Measurements from ENCODE around the gene SUGCT. TPM values are rescaled to one million over a fixed set of nuclear protein-coding genes. Genes with fewer than 3 reads are reported as not detected.

SUGCT gene
- total RNA-seq, 2 experiments from 2014 or later, result 0.44 to 0.57 TPM

GRCh38 chr7:40804477-40805215 lies 669.8 kb downstream of the SUGCT start:
- no peak overlapping the region for H3K27ac Mint-ChIP-seq
- no peak overlapping the region for H3K4me3 Mint-ChIP-seq
- no peaks in the 10 kb centered on the region for H3K4me1 Mint-ChIP-seq
- DNase-seq (no peak), ATAC-seq (ENCODE audit: low read depth) (no peak)
- H3K36me3 Mint-ChIP-seq, result no peaks in the 10 kb centered on the region
- H3K27me3 Mint-ChIP-seq, result no peaks in the 10 kb centered on the region
- POLR2A ChIA-PET, result no interaction called here
- H3K9me3 Mint-ChIP-seq, result no peaks in the 10 kb centered on the region

GRCh38 chr7:40805361-40805760 lies 670.6 kb downstream of the SUGCT start:
- H3K27me3 Mint-ChIP-seq, result no peaks in the 10 kb centered on the region
- no peaks in the 10 kb centered on the region for H3K4me1 Mint-ChIP-seq
- ATAC-seq (ENCODE audit: low read depth) (no peak), DNase-seq (no peak)
- H3K4me3 Mint-ChIP-seq, result no peak overlapping the region
- H3K27ac Mint-ChIP-seq, result no peak overlapping the region
- POLR2A ChIA-PET, result no interaction called here
- no peaks in the 10 kb centered on the region for H3K9me3 Mint-ChIP-seq
- H3K36me3 Mint-ChIP-seq, result no peaks in the 10 kb centered on the region

- POLR2A ChIA-PET, result no interaction called here
- Mint-ChIP-seq H3K4me1 (no peaks in the 10 kb centered on the region), H3K36me3 (no peaks in the 10 kb centered on the region), H3K27me3 (no peaks in the 10 kb centered on the region), H3K9me3 (peaks cover 6% of the 10 kb centered on the region), H3K4me3 (no peak overlapping the region), H3K27ac (no peak overlapping the region)
- DNase-seq (no peak), ATAC-seq (ENCODE audit: low read depth) (no peak)
Observed at GRCh38 chr7:40808378-40808942, 673.7 kb downstream of the SUGCT start.

GRCh38 chr7:40810274-40810673 lies 675.5 kb downstream of the SUGCT start:
- DNase-seq (no peak), ATAC-seq (ENCODE audit: low read depth) (no peak)
- H3K9me3 Mint-ChIP-seq, result peaks cover 6% of the 10 kb centered on the region
- H3K27me3 Mint-ChIP-seq, result peaks cover 2% of the 10 kb centered on the region
- no peak overlapping the region for H3K4me3 Mint-ChIP-seq
- no peak overlapping the region for H3K27ac Mint-ChIP-seq
- H3K36me3 Mint-ChIP-seq, result no peaks in the 10 kb centered on the region
- no peaks in the 10 kb centered on the region for H3K4me1 Mint-ChIP-seq
- POLR2A ChIA-PET, result no interaction called here

GRCh38 chr7:40811666-40812065 lies 676.9 kb downstream of the SUGCT start:
- H3K27ac Mint-ChIP-seq, result no peak overlapping the region
- DNase-seq (no peak), ATAC-seq (ENCODE audit: low read depth) (no peak)
- no peak overlapping the region for H3K4me3 Mint-ChIP-seq
- H3K9me3 Mint-ChIP-seq, result peaks cover 9% of the 10 kb centered on the region
- peaks cover 2% of the 10 kb centered on the region for H3K27me3 Mint-ChIP-seq
- H3K4me1 Mint-ChIP-seq, result no peaks in the 10 kb centered on the region
- POLR2A ChIA-PET, result no interaction called here
- no peaks in the 10 kb centered on the region for H3K36me3 Mint-ChIP-seq

GRCh38 chr7:40815022-40815421 lies 680.2 kb downstream of the SUGCT start:
- ATAC-seq (ENCODE audit: low read depth) (no peak), DNase-seq (no peak)
- H3K27ac Mint-ChIP-seq, result no peak overlapping the region
- POLR2A ChIA-PET, result no interaction called here
- H3K9me3 Mint-ChIP-seq, result peaks cover 10% of the 10 kb centered on the region
- H3K27me3 Mint-ChIP-seq, result peaks cover 2% of the 10 kb centered on the region
- no peaks in the 10 kb centered on the region for H3K36me3 Mint-ChIP-seq
- H3K4me1 Mint-ChIP-seq, result no peaks in the 10 kb centered on the region
- no peak overlapping the region for H3K4me3 Mint-ChIP-seq

- DNase-seq, result no peak
- Mint-ChIP-seq H3K4me1 (no peaks in the 10 kb centered on the region), H3K27me3 (peaks cover 2% of the 10 kb centered on the region), H3K4me3 (no peak overlapping the region), H3K9me3 (peaks cover 10% of the 10 kb centered on the region), H3K36me3 (no peaks in the 10 kb centered on the region), H3K27ac (no peak overlapping the region)
- no peak for ATAC-seq (ENCODE audit: low read depth)
- POLR2A ChIA-PET, result no interaction called here
Observed at GRCh38 chr7:40815512-40815911, 680.7 kb downstream of the SUGCT start.

- no peaks in the 10 kb centered on the region for H3K36me3 Mint-ChIP-seq
- POLR2A ChIA-PET, result no interaction called here
Observed at GRCh38 chr7:40822861-40823260, 688.1 kb downstream of the SUGCT start.

GRCh38 chr7:40824461-40824860 lies 689.7 kb downstream of the SUGCT start:
- H3K9me3 Mint-ChIP-seq, result peaks cover 10% of the 10 kb centered on the region
- no peaks in the 10 kb centered on the region for H3K36me3 Mint-ChIP-seq
- H3K4me1 Mint-ChIP-seq, result no peaks in the 10 kb centered on the region
- no peak overlapping the region for H3K4me3 Mint-ChIP-seq
- ATAC-seq (ENCODE audit: low read depth) (no peak), DNase-seq (no peak)
- POLR2A ChIA-PET, result no interaction called here
- H3K27ac Mint-ChIP-seq, result no peak overlapping the region
- H3K27me3 Mint-ChIP-seq, result no peaks in the 10 kb centered on the region

More at GRCh38 chr7:40822861-40823260, 688.1 kb downstream of the SUGCT start:
- Mint-ChIP-seq H3K4me3 (no peak overlapping the region), H3K4me1 (no peaks in the 10 kb centered on the region), H3K27ac (no peak overlapping the region), H3K27me3 (no peaks in the 10 kb centered on the region), H3K9me3 (peaks cover 10% of the 10 kb centered on the region)
- no peak for ATAC-seq (ENCODE audit: low read depth)
- DNase-seq, result no peak

- no peaks in the 10 kb centered on the region for H3K4me1 Mint-ChIP-seq
- H3K27me3 Mint-ChIP-seq, result no peaks in the 10 kb centered on the region
- ATAC-seq (ENCODE audit: low read depth) (no peak), DNase-seq (no peak)
- POLR2A ChIA-PET, result no interaction called here
- no peak overlapping the region for H3K27ac Mint-ChIP-seq
- peaks cover 8% of the 10 kb centered on the region for H3K9me3 Mint-ChIP-seq
- no peak overlapping the region for H3K4me3 Mint-ChIP-seq
- H3K36me3 Mint-ChIP-seq, result no peaks in the 10 kb centered on the region
Observed at GRCh38 chr7:40826411-40827221, 691.8 kb downstream of the SUGCT start.

- peaks cover 4% of the 10 kb centered on the region for H3K9me3 Mint-ChIP-seq
- no peaks in the 10 kb centered on the region for H3K4me1 Mint-ChIP-seq
- POLR2A ChIA-PET, result no interaction called here
- ATAC-seq (ENCODE audit: low read depth) (no peak), DNase-seq (no peak)
- H3K4me3 Mint-ChIP-seq, result no peak overlapping the region
- H3K27me3 Mint-ChIP-seq, result no peaks in the 10 kb centered on the region
- H3K36me3 Mint-ChIP-seq, result no peaks in the 10 kb centered on the region
- no peak overlapping the region for H3K27ac Mint-ChIP-seq
Observed at GRCh38 chr7:40827222-40828085, 692.6 kb downstream of the SUGCT start.

GRCh38 chr7:40828686-40829600 lies 694.1 kb downstream of the SUGCT start:
- DNase-seq (no peak), ATAC-seq (ENCODE audit: low read depth) (no peak)
- H3K27me3 Mint-ChIP-seq, result no peaks in the 10 kb centered on the region
- no peaks in the 10 kb centered on the region for H3K36me3 Mint-ChIP-seq
- peaks cover 4% of the 10 kb centered on the region for H3K9me3 Mint-ChIP-seq
- POLR2A ChIA-PET, result no interaction called here
- no peak overlapping the region for H3K4me3 Mint-ChIP-seq
- H3K27ac Mint-ChIP-seq, result no peak overlapping the region
- H3K4me1 Mint-ChIP-seq, result no peaks in the 10 kb centered on the region

All from activated naive CD8-positive, alpha-beta T cell treated with anti-CD3 and anti-CD28 coated beads, Interleukin-2, amount 10 ng/mL, durations not matched to agents 7 days and 5 days (primary cell).